Measurements from ENCODE around the gene KIT.

- TF ChIP-seq, protein P1, sequence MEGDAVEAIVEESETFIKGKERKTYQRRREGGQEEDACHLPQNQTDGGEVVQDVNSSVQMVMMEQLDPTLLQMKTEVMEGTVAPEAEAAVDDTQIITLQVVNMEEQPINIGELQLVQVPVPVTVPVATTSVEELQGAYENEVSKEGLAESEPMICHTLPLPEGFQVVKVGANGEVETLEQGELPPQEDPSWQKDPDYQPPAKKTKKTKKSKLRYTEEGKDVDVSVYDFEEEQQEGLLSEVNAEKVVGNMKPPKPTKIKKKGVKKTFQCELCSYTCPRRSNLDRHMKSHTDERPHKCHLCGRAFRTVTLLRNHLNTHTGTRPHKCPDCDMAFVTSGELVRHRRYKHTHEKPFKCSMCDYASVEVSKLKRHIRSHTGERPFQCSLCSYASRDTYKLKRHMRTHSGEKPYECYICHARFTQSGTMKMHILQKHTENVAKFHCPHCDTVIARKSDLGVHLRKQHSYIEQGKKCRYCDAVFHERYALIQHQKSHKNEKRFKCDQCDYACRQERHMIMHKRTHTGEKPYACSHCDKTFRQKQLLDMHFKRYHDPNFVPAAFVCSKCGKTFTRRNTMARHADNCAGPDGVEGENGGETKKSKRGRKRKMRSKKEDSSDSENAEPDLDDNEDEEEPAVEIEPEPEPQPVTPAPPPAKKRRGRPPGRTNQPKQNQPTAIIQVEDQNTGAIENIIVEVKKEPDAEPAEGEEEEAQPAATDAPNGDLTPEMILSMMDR (IDR thresholded peaks at IDR 0.05): no peak
- TF ChIP-seq EP300 (IDR thresholded peaks at IDR 0.05) (no peak), POLR2AphosphoS5 (IDR thresholded peaks at IDR 0.05) (no peak)
Measured at GRCh38 chr4:54659749-54660535, 2.2 kb downstream of the KIT start.
